ENCODE measurements around the gene BARD1.
"Not testable (repeated sequence)": the region's sequence is repeated elsewhere in the genome, so short reads cannot be mapped to it uniquely, and the experiment has no call there.

Gene BARD1

DNA sequence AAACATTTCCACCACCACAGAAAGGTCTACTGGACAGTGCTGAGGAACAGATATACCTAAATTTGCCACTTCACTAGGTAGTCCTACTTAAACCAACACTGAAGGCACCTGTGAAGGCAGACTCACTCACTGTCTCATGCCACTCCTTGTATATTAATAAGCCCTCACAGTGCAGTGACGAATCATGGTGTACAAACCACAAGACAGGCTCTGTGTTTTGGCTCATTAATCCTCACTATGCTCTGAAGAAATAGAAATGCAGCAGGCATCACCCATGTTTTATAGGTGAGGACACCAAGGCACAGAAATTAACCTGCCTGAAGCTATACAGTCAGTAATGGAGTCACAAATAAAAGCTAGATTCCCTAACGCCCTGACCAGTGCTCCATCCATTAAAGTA is 44.3 kb downstream of the BARD1 start:
- no peak for DNase-seq (ENCODE audit: low read depth in 2 of 2)

DNA sequence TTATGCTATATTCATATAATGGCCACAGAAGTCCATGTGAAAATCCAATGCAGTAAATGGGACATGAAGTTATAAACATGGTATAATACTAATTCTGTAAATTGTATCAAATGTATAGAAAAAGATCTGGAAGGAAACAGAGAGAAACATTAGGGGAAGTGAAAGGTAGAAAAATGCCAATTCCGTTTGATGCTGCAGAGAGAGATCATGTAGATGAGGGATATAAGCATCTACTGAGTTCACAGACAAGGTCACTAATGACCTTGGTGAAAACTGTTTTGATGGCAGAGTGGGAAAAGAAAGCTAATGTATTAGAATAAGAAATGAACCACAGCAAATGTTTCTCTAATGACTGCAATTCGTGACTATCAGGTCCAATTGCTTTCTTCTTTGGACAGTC is 56.0 kb downstream of the BARD1 start:
- DNase-seq (ENCODE audit: low read depth in 2 of 2) = no peak

DNA sequence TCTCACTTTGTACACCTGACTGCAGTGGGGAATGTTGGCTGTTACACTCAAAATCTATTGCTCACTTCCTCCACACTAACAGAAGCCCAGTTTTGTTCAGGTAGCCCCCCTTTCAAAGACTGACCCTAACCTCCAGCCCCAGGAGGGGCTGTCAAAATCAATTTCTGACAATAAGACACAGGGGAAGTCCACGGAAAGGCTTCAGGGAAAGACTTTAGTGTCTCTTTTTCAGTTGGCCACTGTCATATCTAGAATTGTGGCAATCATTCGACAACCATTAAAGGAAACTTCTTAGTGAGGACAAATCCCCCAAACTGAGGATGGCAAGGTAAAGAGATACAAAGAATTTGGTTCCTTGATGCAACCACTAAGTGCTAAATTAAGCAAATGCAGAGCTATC is 59.0 kb downstream of the BARD1 start:
- DNase-seq (ENCODE audit: low read depth in 2 of 2) = no peak

DNA sequence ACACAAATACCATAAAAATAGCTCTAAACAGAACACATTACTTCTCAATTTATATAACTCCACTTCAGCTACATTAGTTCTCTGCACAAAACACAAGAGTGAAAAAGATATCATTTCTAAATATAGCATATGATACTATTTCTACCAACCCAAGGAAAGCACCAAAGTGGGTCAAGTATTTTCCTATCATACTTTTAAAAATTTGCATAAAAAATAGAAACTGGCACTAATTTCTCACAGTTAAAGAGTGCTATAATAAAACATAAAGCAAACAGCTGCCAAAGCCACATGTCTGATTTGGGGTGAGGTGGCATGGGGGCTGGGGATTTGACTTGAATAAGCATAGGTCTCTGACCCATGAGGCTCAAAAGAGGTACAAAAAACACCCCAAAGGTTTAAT is 61.5 kb downstream of the BARD1 start:
- DNase-seq (ENCODE audit: low read depth in 2 of 2) = no peak

DNA sequence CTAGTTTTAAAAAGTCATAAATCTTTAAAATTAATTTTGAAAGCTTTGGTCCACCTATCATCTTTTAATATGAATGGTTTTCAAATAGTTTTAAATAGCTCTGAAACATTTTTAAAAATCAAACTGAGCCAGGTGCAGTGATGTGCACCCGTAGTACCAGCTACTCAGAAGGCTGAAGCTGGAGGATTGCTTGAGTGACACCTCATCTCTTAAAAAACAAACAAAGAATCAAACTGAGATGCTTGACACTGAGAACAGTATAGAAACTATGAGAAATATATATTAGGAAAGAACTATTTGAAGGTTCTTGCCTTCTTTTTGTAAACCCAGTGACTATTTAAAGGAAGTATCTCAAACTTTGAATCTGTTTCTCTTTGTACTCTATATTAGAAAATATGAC is 67.4 kb downstream of the BARD1 start:
- no peak for DNase-seq (ENCODE audit: low read depth in 2 of 2)

DNA sequence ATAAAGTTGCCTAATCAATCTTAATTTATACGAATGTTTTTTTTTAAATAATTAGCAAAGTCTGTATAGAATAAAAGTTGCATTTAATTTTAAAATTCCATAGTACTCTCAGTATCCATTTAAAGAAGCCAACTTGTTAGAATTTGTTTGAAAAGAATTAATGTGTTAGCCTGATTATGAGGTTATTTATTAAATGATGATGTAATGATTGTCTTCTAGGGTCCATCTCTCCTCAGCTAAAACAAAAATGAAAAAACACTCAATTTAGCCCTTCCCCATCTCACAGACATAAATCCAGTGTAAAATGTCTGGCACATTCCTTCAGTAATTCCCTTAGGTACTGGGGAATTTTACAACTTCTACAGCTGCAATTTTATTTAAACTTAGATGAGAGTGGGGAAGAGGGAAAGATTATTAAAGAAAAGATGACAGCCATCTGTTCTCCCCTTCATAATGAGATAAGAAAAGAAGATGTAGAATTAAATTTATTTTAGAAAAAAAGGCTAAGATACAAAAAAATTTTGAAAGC is 68.6 kb downstream of the BARD1 start:
- no peak for DNase-seq (ENCODE audit: low read depth in 2 of 2)

DNA sequence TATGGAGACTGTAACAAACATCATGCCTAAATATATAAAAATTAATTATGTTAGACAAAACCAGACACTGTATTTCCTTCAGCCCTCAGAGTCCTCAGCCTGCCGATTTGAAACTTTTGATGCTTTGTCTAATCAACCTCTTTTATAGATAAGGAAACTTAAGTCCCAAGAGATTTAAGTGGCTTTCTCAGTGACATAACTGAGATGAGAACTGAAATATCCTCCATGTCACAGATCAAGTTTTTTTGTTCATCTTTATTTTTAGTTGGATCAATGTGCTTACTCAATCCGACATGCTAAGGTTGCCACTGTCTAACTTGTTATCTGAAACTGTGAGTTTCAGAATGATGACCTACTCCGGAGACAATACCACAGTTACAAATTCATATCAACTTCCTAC is 72.3 kb downstream of the BARD1 start:
- no peak for DNase-seq (ENCODE audit: low read depth in 2 of 2)

DNA sequence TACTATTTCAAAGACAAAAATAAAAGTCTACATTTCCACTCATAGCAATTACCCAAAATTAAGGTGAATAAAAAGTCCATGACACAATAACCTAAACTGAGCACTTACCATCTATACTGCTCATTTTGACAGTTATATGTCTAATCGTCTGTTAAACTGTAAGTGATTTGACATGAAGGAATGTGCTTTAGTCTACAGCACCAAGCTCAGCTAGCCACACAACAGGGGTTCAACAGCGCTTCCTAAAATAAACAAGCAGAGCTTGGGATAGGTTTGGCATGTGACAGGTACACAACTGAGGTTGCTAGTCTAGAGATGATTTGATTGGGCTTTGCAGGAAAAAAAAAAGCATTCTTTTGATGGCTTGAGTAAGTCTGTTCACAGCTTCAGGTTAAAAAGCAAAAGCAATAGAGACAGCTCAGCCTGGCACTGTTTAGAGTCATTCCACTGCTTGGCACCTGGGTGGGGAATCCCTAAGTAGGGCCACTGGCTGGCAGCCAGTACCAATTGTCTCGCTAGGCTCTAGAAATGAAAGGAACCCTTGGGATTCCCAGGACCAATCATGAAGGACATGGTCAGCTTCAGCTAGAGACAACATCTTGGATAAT is 78.6 kb downstream of the BARD1 start:
- DNase-seq (ENCODE audit: low read depth in 2 of 2) = no peak

DNA sequence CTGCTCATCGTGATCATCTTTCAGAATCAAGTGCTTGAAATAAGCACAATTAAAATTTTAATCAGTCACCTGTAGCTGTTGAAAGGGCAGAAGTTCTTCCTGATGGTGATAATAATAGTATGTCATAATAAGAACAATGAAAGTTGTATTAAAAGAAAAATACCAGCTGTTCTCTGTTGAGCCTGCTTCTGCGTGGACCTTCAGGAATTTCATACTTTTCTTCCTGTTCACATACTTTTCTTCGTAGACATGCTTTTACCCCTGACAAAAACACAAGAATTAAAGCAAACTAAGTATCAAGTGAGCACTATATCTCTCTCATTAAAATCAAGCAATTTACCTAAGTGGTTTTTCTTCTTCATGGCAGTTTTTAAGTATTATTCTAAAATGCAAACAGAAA is 79.2 kb downstream of the BARD1 start:
- DNase-seq (ENCODE audit: low read depth in 2 of 2) = no peak

DNA sequence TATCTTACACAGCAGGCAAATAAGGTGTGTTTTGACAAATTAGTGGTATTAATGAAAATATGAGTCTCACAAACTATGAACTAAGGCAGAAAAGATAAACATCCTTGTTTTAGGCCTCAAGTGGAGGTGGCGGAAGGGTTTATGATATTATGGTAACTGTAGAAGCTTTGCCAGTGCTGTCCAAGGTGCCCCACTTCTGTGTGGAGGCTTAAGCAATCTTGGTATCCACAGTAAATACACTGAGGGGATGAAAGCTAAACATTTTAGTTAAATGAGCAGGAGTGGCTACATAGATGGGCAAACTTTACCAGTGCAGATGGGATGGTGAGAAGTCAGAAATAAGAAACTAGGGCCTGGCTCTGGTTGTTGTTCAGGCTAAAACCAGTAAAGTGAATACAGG is 84.7 kb downstream of the BARD1 start:
- no peak for DNase-seq (ENCODE audit: low read depth in 2 of 2)

DNA sequence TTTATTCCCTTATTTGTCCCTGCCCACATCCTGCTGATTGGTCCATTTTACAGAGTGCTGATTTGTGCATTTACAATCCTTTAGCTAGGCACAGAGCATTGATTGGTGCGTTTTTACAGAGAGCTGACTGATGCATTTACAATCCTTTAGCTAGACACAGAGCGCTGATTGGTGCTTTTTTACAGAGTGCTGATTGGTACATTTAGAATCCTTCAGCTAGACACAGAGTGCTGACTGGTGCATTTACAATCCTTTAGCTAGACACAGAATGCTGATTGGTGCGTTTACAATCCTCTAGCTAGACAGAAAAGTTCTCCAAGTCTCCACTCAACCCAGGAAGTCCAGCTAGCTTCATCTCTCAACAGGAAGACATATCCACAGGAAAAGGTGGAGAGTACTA is 91.6 kb downstream of the BARD1 start:
- DNase-seq (ENCODE audit: low read depth in 2 of 2) = not testable (repeated sequence)

DNA sequence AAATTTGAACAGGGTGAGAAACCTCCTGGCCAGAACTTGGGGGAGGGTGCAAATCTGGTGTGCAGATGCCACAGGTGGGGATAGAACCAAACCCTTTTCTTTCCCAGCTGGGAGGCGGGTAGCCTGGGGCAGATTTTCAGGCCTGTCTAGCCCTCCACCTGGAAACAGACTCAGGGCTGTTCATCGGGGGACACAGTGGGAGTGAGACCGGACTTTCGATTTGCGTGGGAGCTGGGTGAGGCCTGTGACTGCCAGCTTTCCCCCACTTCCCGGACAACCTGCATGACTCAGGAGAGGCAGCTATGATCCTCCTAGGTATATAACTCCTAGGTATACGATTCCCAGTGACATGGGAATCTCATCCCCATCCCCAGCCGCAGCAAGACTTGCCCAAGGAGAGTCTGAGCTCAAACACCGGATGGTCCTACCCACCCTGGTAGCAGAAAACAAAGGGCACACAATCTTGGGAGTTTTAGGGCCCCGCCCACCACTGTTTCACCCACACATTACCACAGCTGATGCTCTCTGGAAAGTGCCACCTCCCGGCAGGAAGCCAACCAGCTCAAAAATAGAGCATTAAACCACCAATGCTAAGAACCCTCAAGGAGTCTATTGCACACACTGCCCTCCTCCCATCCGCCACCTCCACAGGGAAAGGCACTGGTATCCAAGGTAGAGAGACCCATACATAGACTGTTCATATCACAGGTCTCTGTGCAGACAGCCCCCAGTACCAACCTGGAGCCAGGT is 92.5 kb downstream of the BARD1 start:
- DNase-seq (ENCODE audit: low read depth in 2 of 2) = no peak

DNA sequence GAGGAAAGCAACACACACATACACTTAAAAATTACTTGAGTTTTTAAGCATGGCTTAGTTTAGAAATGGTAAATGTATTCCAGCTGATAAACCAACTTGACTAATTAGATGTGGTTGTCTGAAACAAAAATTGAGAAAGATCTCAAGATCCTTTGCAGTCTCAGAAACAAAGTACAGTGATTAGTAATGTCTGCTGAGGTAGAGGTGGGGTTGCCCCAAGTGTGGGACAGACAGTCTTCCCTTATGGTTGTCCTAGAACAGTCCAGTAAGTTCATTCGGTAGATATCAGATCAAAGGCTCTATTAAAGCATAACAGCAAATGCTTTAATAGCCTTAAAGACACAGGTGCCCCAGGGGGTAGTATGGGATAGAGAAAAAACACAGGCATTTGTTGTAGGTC is 94.5 kb downstream of the BARD1 start:
- no peak for DNase-seq (ENCODE audit: low read depth in 2 of 2)

DNA sequence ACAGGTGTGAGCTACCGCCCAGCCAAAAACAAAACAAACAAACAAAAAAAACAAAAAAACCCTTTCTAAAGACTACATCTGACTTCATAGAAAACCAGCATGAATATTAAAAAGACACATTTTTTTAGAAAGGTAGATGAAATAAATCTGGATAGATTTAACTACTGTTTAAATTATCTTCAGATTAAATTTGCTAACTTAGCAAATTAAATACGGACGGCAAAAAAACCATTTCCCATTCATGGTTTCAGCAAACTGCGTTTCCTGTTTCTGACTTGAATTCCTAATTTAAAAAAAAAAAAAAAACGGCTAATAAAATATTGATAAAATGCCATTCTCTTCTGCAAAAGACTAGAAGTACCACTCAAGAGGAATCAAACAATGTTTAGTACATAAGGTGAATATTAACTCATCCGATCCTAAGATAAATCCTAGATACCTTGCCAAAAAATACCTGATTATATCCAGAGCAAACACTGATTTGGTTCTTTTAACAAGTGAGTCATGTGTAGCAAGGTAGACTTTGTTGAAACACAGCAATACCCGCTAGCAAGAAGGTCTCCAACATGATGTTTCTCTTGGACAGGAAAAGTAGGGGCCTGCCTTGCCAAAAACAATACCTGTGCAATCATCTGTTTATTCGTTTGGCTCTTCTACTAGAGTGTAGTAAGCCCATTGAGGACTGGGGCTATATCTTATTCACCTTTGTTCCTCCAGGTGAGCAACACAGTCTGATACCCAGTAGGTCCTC is 96.2 kb downstream of the BARD1 start:
- no peak for DNase-seq (ENCODE audit: low read depth in 2 of 2)

DNA sequence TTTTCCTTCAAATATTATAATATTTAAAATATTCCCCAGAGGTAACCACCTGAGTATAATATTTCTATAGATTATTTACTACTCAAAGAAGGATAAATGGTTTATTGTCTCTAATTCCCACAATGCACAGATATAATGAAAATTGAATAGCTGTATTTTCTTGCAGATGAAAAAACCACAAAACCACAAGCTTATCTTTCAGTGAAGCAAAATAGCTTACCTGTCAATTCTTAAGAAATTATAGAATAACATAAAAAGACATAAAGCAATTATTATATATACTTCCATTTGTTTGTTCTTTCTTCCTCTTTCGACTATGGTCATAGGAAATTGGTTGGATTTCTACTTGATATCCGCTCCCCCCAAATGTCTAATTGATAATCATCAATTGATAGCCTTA is 98.8 kb downstream of the BARD1 start:
- DNase-seq (ENCODE audit: low read depth in 2 of 2) = no peak

DNA sequence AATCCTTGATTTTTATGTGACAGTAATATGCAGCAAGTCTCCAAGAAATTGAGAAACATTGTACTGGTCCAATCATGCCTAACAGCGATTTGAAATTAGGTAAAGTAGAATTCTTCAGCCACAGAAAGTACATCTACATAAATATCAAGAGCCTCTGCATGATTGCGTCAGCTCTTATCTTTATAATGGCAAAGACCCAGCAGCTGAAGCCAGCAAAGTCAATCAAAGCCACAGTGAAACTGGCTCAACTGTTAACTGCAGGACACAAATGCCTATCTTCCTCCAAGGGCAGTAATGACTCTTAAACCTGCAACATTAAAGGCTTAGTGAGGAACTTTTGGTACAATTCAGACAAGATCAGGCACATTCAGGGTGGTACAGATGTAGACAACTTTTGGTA is 102.5 kb downstream of the BARD1 start:
- DNase-seq (ENCODE audit: low read depth in 2 of 2) = no peak

DNA sequence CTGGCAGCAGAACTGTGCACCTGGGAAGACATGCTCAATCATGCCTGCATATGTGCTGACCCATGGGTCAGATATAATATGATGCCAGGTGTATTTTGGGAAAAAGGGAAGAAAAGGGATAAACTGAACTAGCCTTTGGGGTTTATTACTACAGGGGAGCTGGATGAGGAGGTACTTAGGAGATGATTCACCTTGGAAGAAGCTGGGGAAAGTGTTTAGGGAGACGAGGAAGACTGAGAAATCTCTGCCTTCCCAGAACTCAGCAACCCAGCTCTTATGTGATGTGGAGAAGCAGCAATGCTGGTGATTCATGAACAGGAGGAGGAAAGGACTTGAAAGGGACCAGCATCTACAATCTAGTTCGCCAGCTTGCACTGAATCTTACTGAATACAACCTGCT is 110.2 kb downstream of the BARD1 start:
- DNase-seq (ENCODE audit: low read depth in 2 of 2) = no peak

DNA sequence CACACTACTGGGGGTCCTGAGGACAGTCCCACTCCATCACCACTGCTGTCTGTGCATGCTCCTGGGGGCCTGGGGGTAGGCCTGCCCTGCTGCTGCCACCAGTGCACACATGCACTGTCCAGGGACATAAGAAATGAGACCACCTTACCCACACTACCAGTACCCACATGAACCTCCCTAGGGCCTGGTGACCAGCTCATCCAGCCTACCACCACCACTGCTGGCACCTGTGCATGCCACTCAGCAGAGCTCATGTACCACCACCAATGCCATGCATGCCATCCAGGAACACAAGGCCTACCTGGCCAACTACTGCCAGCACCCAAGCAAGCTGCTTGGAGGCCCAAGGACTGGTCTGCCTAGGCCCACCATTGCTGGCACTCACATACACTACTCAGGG is 112.8 kb downstream of the BARD1 start:
- no peak for DNase-seq (ENCODE audit: low read depth in 2 of 2)

DNA sequence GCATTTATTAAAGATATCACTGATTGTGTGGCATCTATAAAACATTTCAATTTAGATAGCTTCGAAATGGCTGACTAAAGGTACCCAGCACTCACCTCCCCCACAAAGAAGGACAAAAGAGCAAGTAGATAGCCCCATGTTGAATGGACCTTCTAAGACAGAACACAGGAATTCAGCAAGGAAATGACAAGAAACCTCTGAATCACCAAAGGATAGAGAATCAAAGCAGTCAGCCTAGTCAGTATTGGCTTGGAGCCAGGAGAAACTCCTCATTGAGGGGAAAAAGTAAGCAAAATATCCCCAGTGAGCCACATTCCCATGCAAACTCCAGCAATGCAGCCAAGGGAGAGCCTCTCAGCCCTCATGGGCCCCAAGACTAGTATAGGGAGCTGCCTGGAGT is 113.7 kb downstream of the BARD1 start:
- no peak for DNase-seq (ENCODE audit: low read depth in 2 of 2)

DNA sequence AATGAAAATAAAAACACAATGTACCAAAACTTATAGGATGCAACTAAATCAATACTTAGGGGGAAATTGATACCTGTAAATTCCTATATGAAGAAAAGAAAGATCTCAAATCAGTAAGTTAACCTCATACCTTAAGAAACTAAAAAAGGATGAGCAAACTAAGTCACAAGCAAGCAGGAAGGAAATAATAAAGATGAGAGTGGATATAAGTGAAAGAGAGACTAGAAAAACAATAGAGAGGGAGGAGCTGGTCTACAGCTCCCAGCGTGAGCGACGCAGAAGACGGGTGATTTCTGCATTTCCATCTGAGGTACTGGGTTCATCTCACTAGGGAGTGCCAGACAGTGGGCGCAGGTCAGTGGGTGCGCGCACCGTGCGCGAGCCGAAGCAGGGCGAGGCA is 125.9 kb downstream of the BARD1 start:
- not testable (repeated sequence) for DNase-seq (ENCODE audit: low read depth in 2 of 2)

DNA sequence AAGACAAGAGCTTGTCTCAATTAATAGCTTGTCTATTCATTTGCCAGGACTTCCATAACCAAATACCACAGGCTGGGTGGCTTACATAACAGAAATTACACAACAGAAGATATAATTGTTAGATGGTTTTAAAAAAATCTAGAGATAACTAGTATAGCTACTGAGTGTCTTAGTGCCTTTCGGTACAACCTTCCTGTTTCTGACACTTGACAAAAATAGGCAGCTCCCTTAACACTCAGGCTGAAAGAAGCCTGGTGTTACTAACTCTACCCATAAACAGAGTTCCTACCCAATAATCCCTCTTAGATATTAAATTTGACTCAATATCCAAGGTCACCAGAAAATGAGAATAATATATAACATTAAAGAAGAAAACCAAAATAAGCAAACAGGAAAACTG is 129.7 kb downstream of the BARD1 start:
- DNase-seq (ENCODE audit: low read depth in 2 of 2) = no peak

DNA sequence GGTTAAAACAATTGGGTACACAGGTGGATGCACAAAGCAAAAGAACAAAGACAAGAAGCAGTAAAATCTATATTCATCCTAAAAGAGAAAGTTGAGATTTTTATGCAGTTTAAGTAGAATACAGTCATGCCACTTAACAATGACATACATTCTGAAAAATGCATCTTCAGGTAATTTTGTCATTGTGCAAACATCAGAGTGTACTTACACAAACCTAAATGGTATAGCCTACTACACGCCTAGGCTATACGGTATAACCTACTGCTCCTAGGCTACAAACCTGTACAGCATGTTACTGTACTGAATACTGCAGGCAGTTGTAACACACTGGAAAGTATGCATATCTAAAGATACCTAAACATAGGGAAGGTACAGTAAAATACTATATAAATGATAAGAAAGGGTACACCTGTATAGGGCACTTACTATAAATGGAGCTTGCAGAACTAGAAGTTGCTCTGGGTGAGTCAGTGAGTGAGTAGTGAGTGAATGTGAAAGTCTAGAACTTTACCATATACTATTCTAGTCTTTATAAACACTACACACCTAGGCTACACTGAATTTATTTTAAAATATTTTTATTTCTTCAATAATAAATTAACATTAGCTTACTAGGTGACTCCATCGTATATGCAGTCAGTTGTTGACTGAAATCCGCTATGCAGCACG is 132.9 kb downstream of the BARD1 start:
- DNase-seq (ENCODE audit: low read depth in 2 of 2) = no peak

Data from stimulated activated CD4-positive, alpha-beta T cell treated with anti-CD3 and anti-CD28 coated beads, Interleukin-1b, Interleukin-23, amount 100 ng/mL, for 4 hours (primary cell).